K562 (cell line): ENCODE results near the gene MYRIP. TPM values are rescaled to one million over a fixed set of nuclear protein-coding genes. Genes with fewer than 3 reads are reported as not detected.

ENCODE experiments used
- BMI1 ChIP-seq: fragments of 150-350 bp; IDR thresholded peaks from 2 replicates; pipeline ENCODE4 v1.6.1; 2014; ENCODE audit warnings: low read length
- CXXC5 ChIP-seq: fragments of 250-450 bp; sonication (Bioruptor Pico); IDR thresholded peaks from 2 replicates; pipeline ENCODE4 v1.8.0; 2022; ENCODE audit warnings: inconsistent platforms, mild to moderate bottlenecking, moderate library complexity
- DDX20 ChIP-seq: fragments of 450-650 bp; IDR thresholded peaks from 2 replicates; pipeline ENCODE4 v1.6.1; 2016; ENCODE audit warnings: missing genetic modification characterization, low read depth, mild to moderate bottlenecking, missing compliant biosample characterization, moderate library complexity
- E2F3 ChIP-seq: fragments of 250-450 bp; sonication (Bioruptor Pico); IDR thresholded peaks from 2 replicates; pipeline ENCODE4 v1.4.0; 2020; ENCODE audit warnings: mild to moderate bottlenecking
- KDM2B ChIP-seq: fragments of 250-450 bp; sonication (Bioruptor Pico); IDR thresholded peaks from 2 replicates; pipeline ENCODE4 v1.8.0; 2021; ENCODE audit warnings: mild to moderate bottlenecking, moderate library complexity
- MYBL2 ChIP-seq, 2 experiments: fragments of 450-650 bp in 1 of 2; sonication (generic) in 1 of 2; formaldehyde crosslinking in 1 of 2; IDR thresholded peaks; 2 replicates each; pipeline versions ENCODE4 v1.6.1 to v1.8.1; 2017 to 2022; ENCODE audit warnings: borderline replicate concordance in 1 of 2, inconsistent platforms in 1 of 2, low read depth in 1 of 2, mild to moderate bottlenecking in 1 of 2, missing genetic modification reagents in 1 of 2, moderate library complexity in 1 of 2
- RAD51 ChIP-seq: fragments of 450-650 bp; IDR thresholded peaks from 2 replicates; pipeline ENCODE4 v1.7.1; 2016; ENCODE audit warnings: low read depth, mild to moderate bottlenecking, borderline replicate concordance
- SLC30A9 ChIP-seq: fragments of 250-450 bp; sonication (Bioruptor Pico); IDR thresholded peaks from 2 replicates; pipeline ENCODE4 v1.8.0; 2022; ENCODE audit warnings: mild to moderate bottlenecking, moderate library complexity
- SMAD1 ChIP-seq: fragments of 150-350 bp; IDR thresholded peaks from 2 replicates; pipeline ENCODE4 v1.6.1; 2014; ENCODE audit warnings: low read length, low read depth; ENCODE audit not compliant: partially characterized antibody
- ZNF76 ChIP-seq: fragments of 250-450 bp; sonication (Bioruptor Pico); IDR thresholded peaks from 2 replicates; pipeline ENCODE4 v1.4.0; 2020; ENCODE audit warnings: mild to moderate bottlenecking, moderate library complexity, borderline replicate concordance
- polyA plus RNA-seq, 8 experiments: library from polyadenylated mRNA; depleted of rRNA in 4 of 8; stranded (reverse) in 5 of 8; unstranded in 3 of 8; fragments of >200 nt; fragmentation: Nextera tagmentation in 2 of 8; fragmentation: Illumina TruSeq in 1 of 8; extraction: Ambion mirVana in 2 of 8; extraction: Trizol in 1 of 8; gene quantifications; 2 replicates each; pipeline versions ENCODE4 v1.2.1 to v1.2.3, GENCODE V29; 2011 to 2014; ENCODE audit warnings: inconsistent platforms in 1 of 8, missing spikeins in 1 of 8
- total RNA-seq, 7 experiments: library from RNA; depleted of rRNA in 6 of 7; stranded (reverse); fragments of >200 nt in 6 of 7; fragmentation: Illumina TruSeq in 2 of 7; extraction: Trizol in 2 of 7; gene quantifications; 2 replicates each; pipeline versions ENCODE4 v1.2.1 to v1.2.3, GENCODE V29; 2011 to 2021; ENCODE audit warnings: low replicate concordance in 1 of 7
- TF ChIP-seq, protein P1 (sequence below): IDR thresholded peaks from 3 replicates; pipeline ENCODE4 v1.6.1; 2011; ENCODE audit warnings: borderline replicate concordance, mild to moderate bottlenecking, moderate library complexity; ENCODE audit not compliant: insufficient read length; ENCODE audit errors: extremely low read depth
- TF ChIP-seq, protein P2 (sequence below), 2 experiments: fragments of 450-650 bp in 1 of 2; IDR thresholded peaks; 2 replicates each; pipeline ENCODE4 v1.6.1; 2011 to 2017; ENCODE audit warnings: low read depth in 2 of 2, antibody characterized with exemption in 1 of 2, borderline replicate concordance in 1 of 2, low read length in 1 of 2, mild to moderate bottlenecking in 1 of 2, mixed read lengths in 1 of 2; ENCODE audit not compliant: control insufficient read depth in 1 of 2
- TF ChIP-seq, protein P3 (sequence below): fragments of 250-450 bp; sonication (Bioruptor Pico); IDR thresholded peaks from 2 replicates; pipeline ENCODE4 v1.5.0; 2021; ENCODE audit warnings: mild to moderate bottlenecking, borderline replicate concordance
- TF ChIP-seq, protein P4 (sequence below): fragments of 450-650 bp; IDR thresholded peaks from 2 replicates; pipeline ENCODE4 v1.6.1; 2016; ENCODE audit warnings: low read depth, mild to moderate bottlenecking, moderate library complexity

MYRIP gene
- total and polyA plus RNA-seq, 9 of the 15 experiments (the other 6 are each of a cell fraction or from before 2014, with no cell fraction given), result 0.03 to 0.12 TPM; not detected in 7

DNA sequence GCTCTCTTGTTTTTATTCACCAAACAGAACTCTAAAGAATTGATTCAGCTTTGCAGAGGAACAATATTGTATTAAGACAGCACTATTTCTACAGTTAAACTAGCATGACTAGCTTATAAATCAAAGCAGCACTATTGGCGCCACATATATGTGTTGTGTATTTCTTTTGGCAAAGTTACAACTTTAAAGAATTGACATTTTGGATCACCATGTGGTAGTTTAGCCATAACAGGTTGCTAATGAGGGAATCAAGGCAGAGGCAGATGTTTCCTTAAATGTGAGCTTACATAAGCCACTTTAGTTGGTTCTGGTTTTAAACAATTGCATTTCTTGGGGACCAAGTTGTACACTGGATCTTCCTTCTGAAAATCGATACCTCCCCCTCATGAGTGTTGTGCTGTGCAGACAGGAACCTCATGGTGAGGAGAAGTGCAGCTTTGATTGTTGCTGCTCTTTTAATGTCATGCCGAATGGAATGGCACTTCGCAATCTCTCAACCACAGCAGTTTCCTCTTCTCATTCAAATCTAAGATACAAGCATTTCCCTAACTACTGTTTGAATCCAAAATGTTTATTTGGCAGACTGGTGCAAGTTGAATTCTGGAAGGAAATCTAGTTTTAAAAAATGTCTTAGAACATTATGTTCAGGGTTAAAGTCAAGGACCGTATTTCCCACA is 151.2 kb downstream of the MYRIP start (continued):
- TF ChIP-seq, protein P1, sequence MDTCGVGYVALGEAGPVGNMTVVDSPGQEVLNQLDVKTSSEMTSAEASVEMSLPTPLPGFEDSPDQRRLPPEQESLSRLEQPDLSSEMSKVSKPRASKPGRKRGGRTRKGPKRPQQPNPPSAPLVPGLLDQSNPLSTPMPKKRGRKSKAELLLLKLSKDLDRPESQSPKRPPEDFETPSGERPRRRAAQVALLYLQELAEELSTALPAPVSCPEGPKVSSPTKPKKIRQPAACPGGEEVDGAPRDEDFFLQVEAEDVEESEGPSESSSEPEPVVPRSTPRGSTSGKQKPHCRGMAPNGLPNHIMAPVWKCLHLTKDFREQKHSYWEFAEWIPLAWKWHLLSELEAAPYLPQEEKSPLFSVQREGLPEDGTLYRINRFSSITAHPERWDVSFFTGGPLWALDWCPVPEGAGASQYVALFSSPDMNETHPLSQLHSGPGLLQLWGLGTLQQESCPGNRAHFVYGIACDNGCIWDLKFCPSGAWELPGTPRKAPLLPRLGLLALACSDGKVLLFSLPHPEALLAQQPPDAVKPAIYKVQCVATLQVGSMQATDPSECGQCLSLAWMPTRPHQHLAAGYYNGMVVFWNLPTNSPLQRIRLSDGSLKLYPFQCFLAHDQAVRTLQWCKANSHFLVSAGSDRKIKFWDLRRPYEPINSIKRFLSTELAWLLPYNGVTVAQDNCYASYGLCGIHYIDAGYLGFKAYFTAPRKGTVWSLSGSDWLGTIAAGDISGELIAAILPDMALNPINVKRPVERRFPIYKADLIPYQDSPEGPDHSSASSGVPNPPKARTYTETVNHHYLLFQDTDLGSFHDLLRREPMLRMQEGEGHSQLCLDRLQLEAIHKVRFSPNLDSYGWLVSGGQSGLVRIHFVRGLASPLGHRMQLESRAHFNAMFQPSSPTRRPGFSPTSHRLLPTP, result no peak
- TF ChIP-seq CXXC5 (CRISPR knock-in tag), result no peak
- TF ChIP-seq RAD51, result no peak
- no peak for TF ChIP-seq KDM2B
- TF ChIP-seq ZNF76 (CRISPR knock-in tag), result no peak
- no peak for TF ChIP-seq DDX20 (tag)
- no peak for TF ChIP-seq BMI1
- no peak for TF ChIP-seq MYBL2 (IDR thresholded peaks at IDR 0.05; ENCODE audit: low read depth)
- TF ChIP-seq MYBL2 (CRISPR knock-in tag; IDR thresholded peaks at IDR 0.05; ENCODE audit: borderline replicate concordance), result no peak
- no peak for TF ChIP-seq SLC30A9 (CRISPR knock-in tag)
- no peak for TF ChIP-seq E2F3
- TF ChIP-seq, protein P2, sequence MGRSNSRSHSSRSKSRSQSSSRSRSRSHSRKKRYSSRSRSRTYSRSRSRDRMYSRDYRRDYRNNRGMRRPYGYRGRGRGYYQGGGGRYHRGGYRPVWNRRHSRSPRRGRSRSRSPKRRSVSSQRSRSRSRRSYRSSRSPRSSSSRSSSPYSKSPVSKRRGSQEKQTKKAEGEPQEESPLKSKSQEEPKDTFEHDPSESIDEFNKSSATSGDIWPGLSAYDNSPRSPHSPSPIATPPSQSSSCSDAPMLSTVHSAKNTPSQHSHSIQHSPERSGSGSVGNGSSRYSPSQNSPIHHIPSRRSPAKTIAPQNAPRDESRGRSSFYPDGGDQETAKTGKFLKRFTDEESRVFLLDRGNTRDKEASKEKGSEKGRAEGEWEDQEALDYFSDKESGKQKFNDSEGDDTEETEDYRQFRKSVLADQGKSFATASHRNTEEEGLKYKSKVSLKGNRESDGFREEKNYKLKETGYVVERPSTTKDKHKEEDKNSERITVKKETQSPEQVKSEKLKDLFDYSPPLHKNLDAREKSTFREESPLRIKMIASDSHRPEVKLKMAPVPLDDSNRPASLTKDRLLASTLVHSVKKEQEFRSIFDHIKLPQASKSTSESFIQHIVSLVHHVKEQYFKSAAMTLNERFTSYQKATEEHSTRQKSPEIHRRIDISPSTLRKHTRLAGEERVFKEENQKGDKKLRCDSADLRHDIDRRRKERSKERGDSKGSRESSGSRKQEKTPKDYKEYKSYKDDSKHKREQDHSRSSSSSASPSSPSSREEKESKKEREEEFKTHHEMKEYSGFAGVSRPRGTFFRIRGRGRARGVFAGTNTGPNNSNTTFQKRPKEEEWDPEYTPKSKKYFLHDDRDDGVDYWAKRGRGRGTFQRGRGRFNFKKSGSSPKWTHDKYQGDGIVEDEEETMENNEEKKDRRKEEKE (IDR thresholded peaks at IDR 0.05; ENCODE audit: borderline replicate concordance in 1 of 2, control insufficient read depth in 1 of 2, low read depth in 2 of 2, low read length in 1 of 2), result no peak
- TF ChIP-seq, protein P3, sequence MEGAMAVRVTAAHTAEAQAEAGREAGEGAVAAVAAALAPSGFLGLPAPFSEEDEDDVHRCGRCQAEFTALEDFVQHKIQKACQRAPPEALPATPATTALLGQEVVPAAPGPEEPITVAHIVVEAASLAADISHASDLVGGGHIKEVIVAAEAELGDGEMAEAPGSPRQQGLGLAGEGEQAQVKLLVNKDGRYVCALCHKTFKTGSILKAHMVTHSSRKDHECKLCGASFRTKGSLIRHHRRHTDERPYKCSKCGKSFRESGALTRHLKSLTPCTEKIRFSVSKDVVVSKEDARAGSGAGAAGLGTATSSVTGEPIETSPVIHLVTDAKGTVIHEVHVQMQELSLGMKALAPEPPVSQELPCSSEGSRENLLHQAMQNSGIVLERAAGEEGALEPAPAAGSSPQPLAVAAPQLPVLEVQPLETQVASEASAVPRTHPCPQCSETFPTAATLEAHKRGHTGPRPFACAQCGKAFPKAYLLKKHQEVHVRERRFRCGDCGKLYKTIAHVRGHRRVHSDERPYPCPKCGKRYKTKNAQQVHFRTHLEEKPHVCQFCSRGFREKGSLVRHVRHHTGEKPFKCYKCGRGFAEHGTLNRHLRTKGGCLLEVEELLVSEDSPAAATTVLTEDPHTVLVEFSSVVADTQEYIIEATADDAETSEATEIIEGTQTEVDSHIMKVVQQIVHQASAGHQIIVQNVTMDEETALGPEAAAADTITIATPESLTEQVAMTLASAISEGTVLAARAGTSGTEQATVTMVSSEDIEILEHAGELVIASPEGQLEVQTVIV (CRISPR knock-in tag), result no peak
- TF ChIP-seq SMAD1, result no peak
- TF ChIP-seq, protein P4, sequence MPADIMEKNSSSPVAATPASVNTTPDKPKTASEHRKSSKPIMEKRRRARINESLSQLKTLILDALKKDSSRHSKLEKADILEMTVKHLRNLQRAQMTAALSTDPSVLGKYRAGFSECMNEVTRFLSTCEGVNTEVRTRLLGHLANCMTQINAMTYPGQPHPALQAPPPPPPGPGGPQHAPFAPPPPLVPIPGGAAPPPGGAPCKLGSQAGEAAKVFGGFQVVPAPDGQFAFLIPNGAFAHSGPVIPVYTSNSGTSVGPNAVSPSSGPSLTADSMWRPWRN, result no peak
